Stimulated activated CD4-positive, alpha-beta T cell treated with anti-CD3 and anti-CD28 coated beads, Interleukin-4, amount 100 ng/mL, for 48 hours (primary cell): ENCODE measurements around the gene SLC9A4.

Experiments used
- DNase-seq, 2 donors: peaks; one replicate each; pipeline ENCODE4 v3.0.0-alpha.2; 2020; ENCODE audit warnings: low read depth in 2 of 2

SLC9A4 gene

GRCh38 chr2:102455061-102455670, 17.9 kb upstream of the SLC9A4 start:
- DNase-seq: no peak

- DNase-seq: no peak
These were observed 12.6 kb upstream of the SLC9A4 start for GRCh38 chr2:102460467-102460866.

- no peak for DNase-seq
These were observed 11.8 kb upstream of the SLC9A4 start for GRCh38 chr2:102461188-102461587.

GRCh38 chr2:102463160-102463559, 9.9 kb upstream of the SLC9A4 start:
- DNase-seq: no peak

GRCh38 chr2:102470168-102470567, 2.9 kb upstream of the SLC9A4 start:
- DNase-seq: no peak

- no peak for DNase-seq
These were observed 605 bp downstream of the SLC9A4 start for GRCh38 chr2:102473631-102474030.

- no peak for DNase-seq
These were observed 1.8 kb downstream of the SLC9A4 start for GRCh38 chr2:102474785-102475184.

GRCh38 chr2:102478686-102479470, 5.9 kb downstream of the SLC9A4 start:
- DNase-seq: no peak

- DNase-seq: no peak
These were observed 7.5 kb downstream of the SLC9A4 start for GRCh38 chr2:102480285-102481195.

- no peak for DNase-seq
These were observed 8.9 kb downstream of the SLC9A4 start for GRCh38 chr2:102481931-102482330.

- DNase-seq: no peak
These were observed 10.1 kb downstream of the SLC9A4 start for GRCh38 chr2:102483086-102483485.

GRCh38 chr2:102484310-102485061, 11.5 kb downstream of the SLC9A4 start:
- DNase-seq: no peak

GRCh38 chr2:102485147-102485785, 12.2 kb downstream of the SLC9A4 start:
- no peak for DNase-seq

GRCh38 chr2:102486941-102487702, 14.1 kb downstream of the SLC9A4 start:
- DNase-seq: no peak

- DNase-seq: no peak
These were observed 14.9 kb downstream of the SLC9A4 start for GRCh38 chr2:102487761-102488462.

- no peak for DNase-seq
These were observed 16.6 kb downstream of the SLC9A4 start for GRCh38 chr2:102489646-102490045.

- DNase-seq: no peak
These were observed 19.0 kb downstream of the SLC9A4 start for GRCh38 chr2:102492006-102492405.

- DNase-seq: no peak
These were observed 21.5 kb downstream of the SLC9A4 start for GRCh38 chr2:102494570-102494969.

GRCh38 chr2:102498414-102498813, 25.4 kb downstream of the SLC9A4 start:
- DNase-seq: no peak

GRCh38 chr2:102499558-102499957, 26.5 kb downstream of the SLC9A4 start:
- no peak for DNase-seq
